Erythroblast (primary cell): ENCODE results near the gene CXCR3.

Experiments
- GATA1 ChIP-seq: IDR thresholded peaks from 2 replicates; pipeline ENCODE4 v1.6.1; 2011; ENCODE audit warnings: low read depth, mild to moderate bottlenecking, control low read depth, low read length, moderate library complexity
- POLR2A ChIP-seq: IDR thresholded peaks from 2 replicates; pipeline ENCODE4 v1.6.1; 2011; ENCODE audit warnings: mild to moderate bottlenecking, low read length

DNA sequence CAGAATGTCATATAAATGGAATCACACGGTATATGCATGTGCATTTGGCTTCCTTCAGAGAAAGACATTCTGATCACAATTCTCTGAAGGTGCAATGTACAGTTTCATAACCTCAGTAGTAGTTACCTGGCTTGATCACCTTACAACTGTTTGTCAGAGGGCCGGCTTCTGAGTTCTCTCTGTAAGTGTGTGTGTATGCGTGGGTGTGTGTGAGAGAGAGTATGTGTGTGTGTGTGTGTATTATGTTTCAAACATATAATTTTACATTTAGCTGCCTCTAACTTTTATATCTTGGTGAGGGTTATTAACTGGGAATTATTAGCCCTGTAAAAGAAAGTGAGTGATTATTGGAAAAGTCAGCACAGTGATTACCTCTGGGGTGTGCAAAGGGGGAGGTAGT lies 41.0 kb upstream of the CXCR3 start:
- TF ChIP-seq POLR2A (no peak), GATA1 (no peak)
